ENCODE results near the gene CLEC20A.

DNA sequence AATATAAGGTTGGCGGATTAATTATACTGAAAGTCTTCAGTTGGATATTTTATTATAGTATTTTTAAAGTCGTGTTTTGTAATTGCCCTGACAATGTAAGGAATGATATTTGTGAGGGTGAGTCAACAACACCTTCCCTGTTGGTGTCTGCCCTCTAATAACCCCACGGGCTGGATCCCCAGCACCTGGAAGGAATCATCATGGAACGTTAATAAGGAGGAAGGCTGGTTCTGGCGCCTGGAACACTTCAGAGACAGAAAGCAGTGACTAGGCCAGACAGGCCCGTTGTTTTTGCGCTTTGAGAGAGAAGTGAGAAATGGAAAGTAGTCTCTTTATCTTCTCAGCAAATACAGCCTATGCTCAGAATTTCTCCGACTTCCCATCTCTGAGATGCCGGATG lies 47.8 kb upstream of the CLEC20A start:
- TF ChIP-seq, protein P1, sequence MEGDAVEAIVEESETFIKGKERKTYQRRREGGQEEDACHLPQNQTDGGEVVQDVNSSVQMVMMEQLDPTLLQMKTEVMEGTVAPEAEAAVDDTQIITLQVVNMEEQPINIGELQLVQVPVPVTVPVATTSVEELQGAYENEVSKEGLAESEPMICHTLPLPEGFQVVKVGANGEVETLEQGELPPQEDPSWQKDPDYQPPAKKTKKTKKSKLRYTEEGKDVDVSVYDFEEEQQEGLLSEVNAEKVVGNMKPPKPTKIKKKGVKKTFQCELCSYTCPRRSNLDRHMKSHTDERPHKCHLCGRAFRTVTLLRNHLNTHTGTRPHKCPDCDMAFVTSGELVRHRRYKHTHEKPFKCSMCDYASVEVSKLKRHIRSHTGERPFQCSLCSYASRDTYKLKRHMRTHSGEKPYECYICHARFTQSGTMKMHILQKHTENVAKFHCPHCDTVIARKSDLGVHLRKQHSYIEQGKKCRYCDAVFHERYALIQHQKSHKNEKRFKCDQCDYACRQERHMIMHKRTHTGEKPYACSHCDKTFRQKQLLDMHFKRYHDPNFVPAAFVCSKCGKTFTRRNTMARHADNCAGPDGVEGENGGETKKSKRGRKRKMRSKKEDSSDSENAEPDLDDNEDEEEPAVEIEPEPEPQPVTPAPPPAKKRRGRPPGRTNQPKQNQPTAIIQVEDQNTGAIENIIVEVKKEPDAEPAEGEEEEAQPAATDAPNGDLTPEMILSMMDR (IDR thresholded peaks at IDR 0.05): no peak
- no peak for TF ChIP-seq EZH2 (IDR thresholded peaks at IDR 0.05; ENCODE audit: borderline replicate concordance, insufficient read depth, low read depth, low read length, poor library complexity, severe bottlenecking)
